Retinal pigment epithelial cell (primary cell): ENCODE data around the gene WHRN.

Source experiments
- DNase-seq: peaks from one replicate; pipeline ENCODE4 v3.0.0-alpha.2; 2010; ENCODE audit warnings: low read depth
- H3K4me3 ChIP-seq: 2 replicates; pipeline ENCODE4 v1.5.1; 2011; ENCODE audit warnings: mild to moderate bottlenecking, low read length, control low read depth, moderate library complexity
- CTCF ChIP-seq: conservative IDR thresholded peaks from 2 replicates; pipeline ENCODE4 v1.5.1; 2011; ENCODE audit warnings: low read depth, low read length, control low read depth, inconsistent platforms

Gene WHRN

GRCh38 chr9:114407889-114408288 lies 97.4 kb downstream of the WHRN start:
- no peak for TF ChIP-seq CTCF
- no peak for DNase-seq
- no peak overlapping the region for H3K4me3 ChIP-seq

GRCh38 chr9:114406441-114406840 lies 98.8 kb downstream of the WHRN start:
- no peak for TF ChIP-seq CTCF
- H3K4me3 ChIP-seq = no peak overlapping the region
- DNase-seq = no peak

- peak; percentile 85 for TF ChIP-seq CTCF
- no peak for DNase-seq
- H3K4me3 ChIP-seq = no peak overlapping the region
Measured at GRCh38 chr9:114405294-114406034, 99.8 kb downstream of the WHRN start.

DNA sequence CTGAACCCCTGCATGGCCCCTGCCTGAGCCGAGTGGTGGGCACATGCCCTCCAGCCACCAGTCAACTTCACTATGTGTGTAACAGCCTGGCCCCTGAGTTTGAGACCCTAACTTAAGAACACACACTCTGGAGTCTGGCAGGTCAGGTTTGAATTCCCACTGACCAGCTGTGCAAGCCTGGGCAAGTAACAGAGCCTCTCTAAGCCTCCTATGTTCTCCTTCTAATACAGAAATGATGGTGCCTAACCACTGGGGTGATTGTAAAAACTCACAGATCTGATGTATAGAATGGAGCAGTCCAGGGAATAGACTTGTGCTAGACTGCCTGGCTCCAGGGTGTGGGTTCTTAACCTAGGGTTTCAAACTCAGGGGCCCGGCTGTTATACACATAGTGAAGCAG lies 100.7 kb downstream of the WHRN start:
- no peak overlapping the region for H3K4me3 ChIP-seq
- DNase-seq = no peak
- TF ChIP-seq CTCF = no peak

DNA sequence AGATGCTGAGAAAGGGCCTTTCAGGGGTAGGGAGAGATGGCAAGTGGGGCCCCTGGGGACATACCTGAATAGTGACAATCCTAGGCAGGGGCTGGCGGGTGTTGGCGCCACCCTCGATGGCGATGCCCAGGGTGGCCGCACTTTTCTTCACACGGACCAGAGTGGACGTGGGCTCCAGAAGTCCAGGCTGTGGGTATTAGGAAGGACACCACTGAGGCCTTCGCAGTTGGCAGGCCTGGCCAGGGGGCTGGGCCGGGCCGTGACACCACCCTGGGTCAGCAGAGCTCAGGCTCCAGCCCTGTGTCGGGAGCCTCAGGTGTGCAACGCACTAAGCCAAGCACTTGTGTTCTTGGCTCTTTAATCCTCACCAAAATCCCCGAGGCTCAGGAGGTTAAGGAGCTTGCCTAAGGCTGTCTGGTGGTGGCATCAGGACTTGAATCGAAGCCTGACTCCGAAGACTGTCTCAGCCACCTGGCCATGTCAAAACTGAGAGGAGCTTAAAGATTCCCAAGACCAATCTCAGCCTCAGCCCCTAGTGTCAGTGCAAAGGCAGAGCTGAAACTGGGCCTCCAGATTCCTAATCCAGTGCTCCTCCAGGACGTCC lies 102.0 kb downstream of the WHRN start:
- no peak overlapping the region for H3K4me3 ChIP-seq
- no peak for TF ChIP-seq CTCF
- no peak for DNase-seq

GRCh38 chr9:114401344-114401743 lies 103.9 kb downstream of the WHRN start:
- DNase-seq = no peak
- H3K4me3 ChIP-seq = no peak overlapping the region
- no peak for TF ChIP-seq CTCF

- no peak for DNase-seq
- H3K4me3 ChIP-seq = no peak overlapping the region
- no peak for TF ChIP-seq CTCF
Measured at GRCh38 chr9:114400772-114401171, 104.5 kb downstream of the WHRN start.
